GM12878 (cell line): ENCODE results near the gene GSAP. TPM values are rescaled to one million over a fixed set of nuclear protein-coding genes. Genes with fewer than 3 reads are reported as not detected.
A peak's percentile ranks its signal among the peaks of the same experiment; 100 is the strongest.

Source experiments
- BCLAF1 ChIP-seq: fragments of 450-650 bp; IDR thresholded peaks from 2 replicates; pipeline ENCODE4 v1.6.1; 2017; ENCODE audit warnings: antibody characterized with exemption, mild to moderate bottlenecking, moderate library complexity
- BRCA1 ChIP-seq: IDR thresholded peaks from 2 replicates; pipeline ENCODE4 v1.6.1; 2011; ENCODE audit warnings: low read depth, low read length, improper control_type of control experiment
- CREB1 ChIP-seq: IDR thresholded peaks from 2 replicates; pipeline ENCODE4 v1.6.1; 2012; ENCODE audit warnings: low read depth, mild to moderate bottlenecking, inconsistent platforms
- MTA2 ChIP-seq: fragments of 450-650 bp; IDR thresholded peaks from 2 replicates; pipeline ENCODE4 v1.6.1; 2016; ENCODE audit warnings: low read depth, mild to moderate bottlenecking, moderate library complexity
- MTA3 ChIP-seq: IDR thresholded peaks from 2 replicates; pipeline ENCODE4 v1.6.1; 2012; ENCODE audit warnings: low read length, inconsistent platforms, borderline replicate concordance
- NR2F1 ChIP-seq: fragments of 450-650 bp; conservative IDR thresholded peaks from 2 replicates; pipeline ENCODE4 v1.6.1; 2017; ENCODE audit warnings: mild to moderate bottlenecking
- RELB ChIP-seq: fragments of 450-650 bp; IDR thresholded peaks from 2 replicates; pipeline ENCODE4 v1.6.1; 2017; ENCODE audit warnings: low read depth, mild to moderate bottlenecking, moderate library complexity
- SIN3A ChIP-seq: IDR thresholded peaks from 2 replicates; pipeline ENCODE4 v1.6.1; 2012; ENCODE audit warnings: low read depth, low read length, improper control_type of control experiment
- SMAD1 ChIP-seq: fragments of 450-650 bp; IDR thresholded peaks from 2 replicates; pipeline ENCODE4 v1.6.1; 2018; ENCODE audit warnings: mild to moderate bottlenecking, low read depth; ENCODE audit not compliant: partially characterized antibody
- STAT1 ChIP-seq: fragments of 450-650 bp; conservative IDR thresholded peaks from 2 replicates; pipeline ENCODE4 v1.6.1; 2014; ENCODE audit warnings: antibody characterized with exemption, mild to moderate bottlenecking
- YBX1 ChIP-seq: fragments of 450-650 bp; IDR thresholded peaks from 2 replicates; pipeline ENCODE4 v1.6.1; 2016; ENCODE audit warnings: antibody characterized with exemption
- ZBTB40 ChIP-seq: fragments of 450-650 bp; IDR thresholded peaks from 2 replicates; pipeline ENCODE4 v1.6.1; 2016; ENCODE audit warnings: mild to moderate bottlenecking, moderate library complexity, borderline replicate concordance
- polyA plus RNA-seq, 11 experiments: library from polyadenylated mRNA; depleted of rRNA in 4 of 11; unstranded in 6 of 11; stranded (reverse) in 5 of 11; fragments of >200 nt; fragmentation: Nextera tagmentation in 4 of 11; fragmentation: Illumina TruSeq in 1 of 11; extraction: Ambion mirVana in 4 of 11; extraction: Trizol in 1 of 11; gene quantifications; 1 replicate in 1 of 11; 2 replicates in 10 of 11; pipeline versions ENCODE4 v1.2.1 to v1.2.3, GENCODE V29; 2011 to 2016; ENCODE audit warnings: inconsistent platforms in 2 of 11, missing spikeins in 2 of 11, low read depth in 1 of 11
- total RNA-seq, 4 experiments: library from RNA; depleted of rRNA in 3 of 4; stranded (reverse); fragments of >200 nt in 3 of 4; fragmentation: Illumina TruSeq in 1 of 4; extraction: Trizol in 1 of 4; gene quantifications; 2 replicates each; pipeline versions ENCODE4 v1.2.1 to v1.2.3, GENCODE V29; 2013 to 2021

The GSAP gene
- total and polyA plus RNA-seq, 10 of the 15 experiments (the other 5 are each of a cell fraction or from before 2014, with no cell fraction given) = 6.6 to 38.1 (median 21.8) TPM

- peak; percentile 88 for TF ChIP-seq RELB
- TF ChIP-seq NR2F1 = peak; percentile 93
- TF ChIP-seq STAT1 = 0 out of 2 replicates have a peak, but pooled peaks have one; percentile 56
- peak; percentile 72; the same call in 1 of the 2 replicates for TF ChIP-seq CREB1
- TF ChIP-seq BRCA1 = no peak
- TF ChIP-seq YBX1 = no peak
- peak; percentile 34; the same call in 1 of the 2 replicates for TF ChIP-seq ZBTB40
- peak; percentile 63; the same call in 1 of the 2 replicates for TF ChIP-seq MTA3
- no peak for TF ChIP-seq BCLAF1
- TF ChIP-seq SIN3A = no peak
- TF ChIP-seq MTA2 = peak; percentile 99
- peak; percentile 79 for TF ChIP-seq SMAD1
These were observed 64.6 kb downstream of the GSAP start (continued) for GRCh38 chr7:77351539-77352004.
